SU-DHL-6 (cell line): ENCODE data around the gene SH3GL2.

Experiments
- H2AFZ ChIP-seq: fragments of 200-600 bp; sonication (generic); 2 replicates; pipeline ENCODE4 v1.6.1; 2014; ENCODE audit warnings: low read depth, mild to moderate bottlenecking, moderate library complexity, mixed read lengths, antibody characterized with exemption, low read length; ENCODE audit not compliant: severe bottlenecking
- H3F3A ChIP-seq: fragments of 200-600 bp; shearing (Covaris generic); 2 replicates; pipeline ENCODE4 v1.6.0; 2016; ENCODE audit warnings: antibody characterized with exemption, mild to moderate bottlenecking; ENCODE audit not compliant: insufficient read depth
- H3K27ac ChIP-seq: fragments of 200-600 bp; sonication (generic); 2 replicates; pipeline ENCODE4 v1.5.1; 2016; ENCODE audit warnings: low read depth, mild to moderate bottlenecking, low read length, moderate library complexity, mixed read lengths
- H3K27me3 ChIP-seq: fragments of 200-600 bp; sonication (generic), shearing (Covaris generic); 2 replicates; pipeline ENCODE4 v1.6.0; 2014; ENCODE audit warnings: mild to moderate bottlenecking, low read length
- H3K36me3 ChIP-seq: fragments of 200-600 bp; sonication (generic); 2 replicates; pipeline ENCODE4 v1.6.1; 2014; ENCODE audit warnings: mild to moderate bottlenecking, low read length, mixed read lengths
- H3K4me2 ChIP-seq: fragments of 300-600, 200-600 bp; shearing (Covaris generic), sonication (generic); 2 replicates; pipeline ENCODE4 v1.6.0; 2014; ENCODE audit warnings: low read length, low read depth, mild to moderate bottlenecking; ENCODE audit not compliant: poor library complexity, severe bottlenecking
- H3K4me3 ChIP-seq: fragments of 200-600 bp; sonication (generic); 2 replicates; pipeline ENCODE4 v1.5.1; 2014; ENCODE audit warnings: antibody characterized with exemption, low read length, mild to moderate bottlenecking, mixed read lengths; ENCODE audit not compliant: insufficient read depth, poor library complexity, severe bottlenecking
- H3K79me2 ChIP-seq: fragments of 200-600 bp; sonication (generic); 2 replicates; pipeline ENCODE4 v1.6.1; 2014; ENCODE audit warnings: mild to moderate bottlenecking, low read length, moderate library complexity; ENCODE audit not compliant: insufficient read depth
- H3K9ac ChIP-seq: fragments of 200-600 bp; sonication (generic); 2 replicates; pipeline ENCODE4 v1.7.0; 2014; ENCODE audit warnings: mild to moderate bottlenecking, low read length
- H3K9me2 ChIP-seq: fragments of 200-600 bp; sonication (generic); replicated peaks from 2 replicates; pipeline ENCODE4 v1.6.1; 2014; ENCODE audit warnings: low read length; ENCODE audit not compliant: insufficient read depth
- H3K9me3 ChIP-seq: fragments of 200-600 bp; sonication (generic); 2 replicates; pipeline ENCODE4 v1.6.1; 2014; ENCODE audit warnings: low read length, mixed read lengths; ENCODE audit not compliant: insufficient read depth
- H4K20me1 ChIP-seq: fragments of 200-600 bp; sonication (generic); 2 replicates; pipeline ENCODE4 v1.6.1; 2014; ENCODE audit warnings: low read depth, mild to moderate bottlenecking, antibody characterized with exemption, low read length, moderate library complexity, mixed read lengths
- CTCF ChIP-seq: fragments of 200-600 bp; sonication (generic); IDR thresholded peaks from one replicate; pipeline ENCODE4 v1.5.1; 2017; ENCODE audit warnings: antibody characterized with exemption, mild to moderate bottlenecking, low read length, moderate library complexity; ENCODE audit not compliant: insufficient read depth, poor library complexity, severe bottlenecking
- EZH2phosphoT487 ChIP-seq: fragments of 200-600 bp; sonication (generic), shearing (Covaris generic); conservative IDR thresholded peaks from 2 replicates; pipeline ENCODE4 v1.6.1; 2018; ENCODE audit warnings: mild to moderate bottlenecking, antibody characterized with exemption, low read length, moderate library complexity, mixed read lengths

SH3GL2 gene

GRCh38 chr9:17535176-17535575, 43.7 kb upstream of the SH3GL2 start:
- H3K4me3 ChIP-seq, result no peak overlapping the region
- H3K27ac ChIP-seq, result no peak overlapping the region
- no peaks in the 10 kb centered on the region for H3K27me3 ChIP-seq
- H3K9me2 ChIP-seq, result no peaks in the 10 kb centered on the region
- H4K20me1 ChIP-seq, result no peaks in the 10 kb centered on the region
- no peak overlapping the region for H3K9ac ChIP-seq
- H3K4me2 ChIP-seq, result no peak overlapping the region
- H3K9me3 ChIP-seq, result no peaks in the 10 kb centered on the region
- no peaks in the 10 kb centered on the region for H3K79me2 ChIP-seq
- H3F3A ChIP-seq, result no peaks in the 10 kb centered on the region
- TF ChIP-seq CTCF (no peak), EZH2phosphoT487 (no peak)
- H2AFZ ChIP-seq, result no peak overlapping the region
- H3K36me3 ChIP-seq, result no peaks in the 10 kb centered on the region

GRCh38 chr9:17536027-17536426, 42.8 kb upstream of the SH3GL2 start:
- Histone ChIP-seq H2AFZ (no peak overlapping the region), H4K20me1 (no peaks in the 10 kb centered on the region), H3K27ac (no peak overlapping the region), H3K27me3 (no peaks in the 10 kb centered on the region), H3K9me3 (no peaks in the 10 kb centered on the region), H3K79me2 (no peaks in the 10 kb centered on the region), H3K36me3 (no peaks in the 10 kb centered on the region), H3K9ac (no peak overlapping the region), H3K4me3 (no peak overlapping the region), H3K4me2 (no peak overlapping the region), H3K9me2 (no peaks in the 10 kb centered on the region), H3F3A (no peaks in the 10 kb centered on the region)
- TF ChIP-seq EZH2phosphoT487 (no peak), CTCF (no peak)

- Histone ChIP-seq H3K9me2 (no peaks in the 10 kb centered on the region), H3F3A (no peaks in the 10 kb centered on the region), H3K27ac (no peak overlapping the region), H2AFZ (no peak overlapping the region), H3K9ac (no peak overlapping the region), H3K27me3 (no peaks in the 10 kb centered on the region), H3K4me3 (no peak overlapping the region), H3K36me3 (no peaks in the 10 kb centered on the region), H4K20me1 (no peaks in the 10 kb centered on the region), H3K79me2 (no peaks in the 10 kb centered on the region), H3K4me2 (no peak overlapping the region), H3K9me3 (no peaks in the 10 kb centered on the region)
- TF ChIP-seq EZH2phosphoT487, result no peak
- no peak for TF ChIP-seq CTCF
Measured at GRCh38 chr9:17551023-17551422, 27.8 kb upstream of the SH3GL2 start.
